ENCODE measurements around the gene SKIL.
A peak's percentile ranks its signal among the peaks of the same experiment; 100 is the strongest.

SKIL gene

DNA sequence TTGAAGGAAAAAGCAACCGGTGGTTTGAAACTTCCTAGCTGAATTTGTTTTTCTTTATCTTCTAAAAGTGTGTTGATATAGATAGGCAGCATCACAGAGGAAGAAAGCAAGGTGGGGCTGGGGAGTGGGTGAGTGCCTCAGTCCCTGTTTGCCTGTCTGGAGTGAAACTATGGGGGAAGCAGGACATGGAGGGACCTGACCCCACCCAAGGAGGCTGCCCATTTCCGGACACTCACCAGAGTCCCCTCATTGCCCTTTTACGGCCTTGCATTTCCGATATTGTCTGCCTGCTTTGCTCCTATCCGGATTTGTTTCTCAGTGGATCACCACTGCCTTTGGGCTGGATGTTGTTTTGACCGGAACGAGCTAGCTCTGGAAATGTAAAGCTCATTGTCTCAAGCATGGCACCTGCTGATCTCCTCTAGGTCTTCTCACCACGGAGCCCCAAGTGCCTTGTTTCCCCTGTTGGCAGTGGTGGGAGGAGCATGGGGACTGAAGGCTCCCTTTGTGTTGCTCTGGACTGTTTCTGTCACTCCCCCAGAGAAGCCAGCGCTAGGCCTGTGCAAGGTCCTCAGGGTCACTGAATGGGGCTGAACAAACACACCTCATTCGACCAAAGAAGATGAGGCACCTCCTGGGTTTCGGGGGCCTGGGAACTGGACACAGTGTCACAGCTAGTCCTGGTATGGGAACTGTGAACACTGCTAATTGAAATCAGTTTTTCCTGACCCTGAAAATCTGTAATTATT is 68.2 kb downstream of the SKIL start:
- H3K27ac ChIP-seq = peak overlapping the region in 1 of 2 donors; percentile 7
- no peak for DNase-seq (ENCODE audit: low spot score)
- no peak for TF ChIP-seq CTCF (IDR thresholded peaks at IDR 0.05)
- no peak overlapping the region for H3K4me3 ChIP-seq

- Histone ChIP-seq H3K4me3 (no peak overlapping the region), H3K27ac (no peak overlapping the region)
- DNase-seq (ENCODE audit: low spot score) = no peak
- TF ChIP-seq CTCF (IDR thresholded peaks at IDR 0.05) = no peak
Observed at GRCh38 chr3:170426240-170426797, 68.8 kb downstream of the SKIL start.

- Histone ChIP-seq H3K27ac (no peak overlapping the region), H3K4me3 (no peak overlapping the region)
- no peak for DNase-seq (ENCODE audit: low spot score)
- TF ChIP-seq CTCF (IDR thresholded peaks at IDR 0.05) = no peak
Observed at GRCh38 chr3:170428095-170428494, 70.6 kb downstream of the SKIL start.

DNA sequence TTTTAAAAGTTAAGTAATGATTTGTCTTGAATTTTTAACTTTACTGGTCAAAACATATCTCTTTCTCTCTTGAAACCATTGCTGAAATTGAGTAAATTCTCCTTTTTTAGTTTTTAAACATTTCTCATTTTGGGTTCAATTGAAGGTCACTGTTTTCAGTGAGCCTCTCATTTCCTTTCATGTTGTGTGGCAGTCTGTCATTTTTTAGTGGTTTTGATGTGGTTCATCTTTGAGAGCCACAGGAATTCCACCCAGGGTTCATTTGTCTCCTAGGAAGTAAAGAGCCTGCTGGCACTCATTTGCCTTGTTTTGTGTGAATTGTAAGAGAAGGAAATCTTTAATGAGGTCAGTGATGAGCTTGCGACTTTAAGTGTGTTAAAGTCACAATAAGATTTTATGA is 71.5 kb downstream of the SKIL start:
- DNase-seq (ENCODE audit: low spot score) = no peak
- Histone ChIP-seq H3K27ac (no peak overlapping the region), H3K4me3 (no peak overlapping the region)
- no peak for TF ChIP-seq CTCF (IDR thresholded peaks at IDR 0.05)

DNA sequence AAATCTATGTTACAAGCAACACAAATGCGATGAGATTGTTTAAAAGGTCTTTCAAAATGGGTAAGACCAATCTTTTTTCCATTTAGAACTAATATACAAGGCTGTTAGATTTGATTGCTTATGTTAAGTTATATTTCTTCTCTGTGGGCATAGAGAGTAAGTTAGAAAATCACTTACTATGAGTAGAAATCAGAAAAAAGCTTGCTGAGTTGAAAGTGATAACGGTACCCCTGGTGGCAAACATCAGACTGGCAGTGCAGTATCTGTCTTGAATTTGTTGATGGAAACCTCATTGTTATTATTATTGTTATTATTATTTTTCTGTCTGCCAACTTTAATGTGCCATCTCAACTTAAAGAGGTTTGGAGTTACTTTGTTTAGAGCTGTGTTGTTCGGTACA is 73.5 kb downstream of the SKIL start:
- no peak overlapping the region for H3K4me3 ChIP-seq
- H3K27ac ChIP-seq = no peak overlapping the region
- no peak for TF ChIP-seq CTCF (IDR thresholded peaks at IDR 0.05)
- DNase-seq (ENCODE audit: low spot score) = no peak

GRCh38 chr3:170432416-170432815 is 74.9 kb downstream of the SKIL start:
- Histone ChIP-seq H3K4me3 (no peak overlapping the region), H3K27ac (no peak overlapping the region)
- no peak for TF ChIP-seq CTCF (IDR thresholded peaks at IDR 0.05)
- no peak for DNase-seq (ENCODE audit: low spot score)

DNA sequence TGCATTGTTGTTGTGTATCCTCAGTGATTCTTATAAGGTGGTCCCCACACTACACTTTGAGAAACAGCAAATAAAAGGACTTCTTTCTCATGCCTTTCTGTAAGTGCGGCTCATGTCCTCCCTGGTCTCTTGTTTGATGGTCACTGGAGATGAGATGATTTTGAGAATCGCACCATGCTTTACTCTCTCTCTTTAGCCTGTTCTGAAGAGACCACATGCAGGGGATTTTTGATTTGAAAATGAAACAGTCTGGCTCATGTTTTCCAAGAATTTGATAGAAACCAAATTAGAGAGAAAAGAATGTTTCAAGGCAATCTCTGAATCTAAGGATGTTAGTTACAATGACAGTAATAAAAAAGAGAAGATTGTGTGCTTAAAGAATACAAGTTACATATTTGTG is 79.2 kb downstream of the SKIL start:
- no peak for DNase-seq (ENCODE audit: low spot score)
- no peak overlapping the region for H3K27ac ChIP-seq
- no peak for TF ChIP-seq CTCF (IDR thresholded peaks at IDR 0.05)
- H3K4me3 ChIP-seq = no peak overlapping the region
